ENCODE data around the gene BHLHE41. TPM values are rescaled to one million over a fixed set of nuclear protein-coding genes. Genes with fewer than 3 reads are reported as not detected.
A peak's percentile ranks its signal among the peaks of the same experiment; 100 is the strongest.

BHLHE41 gene
- polyA plus RNA-seq, 1 donor (not counting 4 experiments of a cell fraction or from before 2014, with no cell fraction given), result 1.4 TPM

GRCh38 chr12:26097046-26097878, 27.6 kb downstream of the BHLHE41 start:
- peak overlapping the region; percentile 53 for H3K4me2 ChIP-seq (ENCODE audit: control insufficient read depth, extremely low read depth, insufficient read depth, low read depth, low read length)
- dilution Hi-C loops (cut with MboI; ENCODE audit: extremely low pct_ligation_motif_present, low sequenced_read_pairs), result no loop called here
- no peaks in the 10 kb centered on the region for H3K36me3 ChIP-seq (ENCODE audit: control insufficient read depth in 2 of 2, extremely low read depth in 1 of 2, insufficient read depth in 2 of 2, low read length in 2 of 2)
- H4K20me1 ChIP-seq (ENCODE audit: control insufficient read depth, extremely low read depth, insufficient read depth, low read length), result no peaks in the 10 kb centered on the region
- H3K27me3 ChIP-seq (ENCODE audit: control insufficient read depth, extremely low read depth, insufficient read depth, low read length), result no peaks in the 10 kb centered on the region
- peaks cover 15% of the 10 kb centered on the region for H3K4me1 ChIP-seq (ENCODE audit: control insufficient read depth, extremely low read depth, insufficient read depth, low read length)
- FAIRE-seq (peak; percentile 85), DNase-seq (ENCODE audit: low read depth, low spot score) (peak; percentile 52)
- no peaks in the 10 kb centered on the region for H3K9me3 ChIP-seq (ENCODE audit: control insufficient read depth, low read depth, low read length)
- H3K9ac ChIP-seq (ENCODE audit: control insufficient read depth, extremely low read depth, insufficient read depth, low read length), result no peak overlapping the region
- H3K9me1 ChIP-seq (ENCODE audit: control insufficient read depth, extremely low read depth, insufficient read depth, low read length), result no peaks in the 10 kb centered on the region
- TF ChIP-seq CTCF (optimal IDR thresholded peaks at IDR 0.05 in 1 of 3, IDR thresholded peaks at IDR 0.05 in 1 of 3, conservative IDR thresholded peaks at IDR 0.05 in 1 of 3; ENCODE audit: extremely low read depth in 1 of 3, insufficient read depth in 2 of 3, low read length in 3 of 3) (peak; percentile 86 to 97 (median 87)), EZH2 (IDR thresholded peaks at IDR 0.05; ENCODE audit: low read length) (no peak)
- H3K79me2 ChIP-seq (ENCODE audit: control insufficient read depth, insufficient read depth, low read length), result no peaks in the 10 kb centered on the region
- H2AFZ ChIP-seq (ENCODE audit: control insufficient read depth, low read length), result peak overlapping the region; percentile 64
- peak overlapping the region; percentile 30 for H3K27ac ChIP-seq (ENCODE audit: control insufficient read depth, insufficient read depth, low read length)
- H3K4me3 ChIP-seq (ENCODE audit: control insufficient read depth in 2 of 3, extremely low read depth in 1 of 3, insufficient read depth in 2 of 3, low read depth in 1 of 3, low read length in 3 of 3), result no peak overlapping the region

- Histone ChIP-seq H3K27me3 (ENCODE audit: control insufficient read depth, extremely low read depth, insufficient read depth, low read length) (no peaks in the 10 kb centered on the region), H3K27ac (ENCODE audit: control insufficient read depth, insufficient read depth, low read length) (no peak overlapping the region), H3K4me1 (ENCODE audit: control insufficient read depth, extremely low read depth, insufficient read depth, low read length) (peaks cover 16% of the 10 kb centered on the region), H3K79me2 (ENCODE audit: control insufficient read depth, insufficient read depth, low read length) (no peaks in the 10 kb centered on the region), H3K9me1 (ENCODE audit: control insufficient read depth, extremely low read depth, insufficient read depth, low read length) (no peaks in the 10 kb centered on the region), H3K36me3 (ENCODE audit: control insufficient read depth in 2 of 2, extremely low read depth in 1 of 2, insufficient read depth in 2 of 2, low read length in 2 of 2) (no peaks in the 10 kb centered on the region), H4K20me1 (ENCODE audit: control insufficient read depth, extremely low read depth, insufficient read depth, low read length) (no peaks in the 10 kb centered on the region), H3K4me3 (ENCODE audit: control insufficient read depth in 2 of 3, extremely low read depth in 1 of 3, insufficient read depth in 2 of 3, low read depth in 1 of 3, low read length in 3 of 3) (no peak overlapping the region), H2AFZ (ENCODE audit: control insufficient read depth, low read length) (no peak overlapping the region), H3K9me3 (ENCODE audit: control insufficient read depth, low read depth, low read length) (no peaks in the 10 kb centered on the region), H3K4me2 (ENCODE audit: control insufficient read depth, extremely low read depth, insufficient read depth, low read depth, low read length) (no peak overlapping the region), H3K9ac (ENCODE audit: control insufficient read depth, extremely low read depth, insufficient read depth, low read length) (no peak overlapping the region)
- DNase-seq (ENCODE audit: low read depth, low spot score) (no peak), FAIRE-seq (peak; percentile 36)
- TF ChIP-seq CTCF (optimal IDR thresholded peaks at IDR 0.05 in 1 of 3, IDR thresholded peaks at IDR 0.05 in 1 of 3, conservative IDR thresholded peaks at IDR 0.05 in 1 of 3; ENCODE audit: extremely low read depth in 1 of 3, insufficient read depth in 2 of 3, low read length in 3 of 3) (no peak), EZH2 (IDR thresholded peaks at IDR 0.05; ENCODE audit: low read length) (no peak)
- dilution Hi-C loops (cut with MboI; ENCODE audit: extremely low pct_ligation_motif_present, low sequenced_read_pairs), result no loop called here
Measured at GRCh38 chr12:26096036-26096435, 28.8 kb downstream of the BHLHE41 start.
